Fibroblast of mammary gland (primary cell): Measurements from ENCODE around the gene PCED1B.

Source experiments
- DNase-seq: peaks from one replicate; pipeline ENCODE4 v3.0.0-alpha.2; 2010; ENCODE audit warnings: low read depth
- H3K4me3 ChIP-seq: 2 replicates; pipeline ENCODE4 v1.5.1; 2011; ENCODE audit warnings: low read depth, mild to moderate bottlenecking, low read length, moderate library complexity; ENCODE audit not compliant: control insufficient read depth
- TF ChIP-seq, protein P1 (sequence below): conservative IDR thresholded peaks from 2 replicates; pipeline ENCODE4 v1.5.1; 2011; ENCODE audit warnings: low read depth, low read length, inconsistent platforms; ENCODE audit not compliant: control insufficient read depth, insufficient read depth

PCED1B gene

DNA sequence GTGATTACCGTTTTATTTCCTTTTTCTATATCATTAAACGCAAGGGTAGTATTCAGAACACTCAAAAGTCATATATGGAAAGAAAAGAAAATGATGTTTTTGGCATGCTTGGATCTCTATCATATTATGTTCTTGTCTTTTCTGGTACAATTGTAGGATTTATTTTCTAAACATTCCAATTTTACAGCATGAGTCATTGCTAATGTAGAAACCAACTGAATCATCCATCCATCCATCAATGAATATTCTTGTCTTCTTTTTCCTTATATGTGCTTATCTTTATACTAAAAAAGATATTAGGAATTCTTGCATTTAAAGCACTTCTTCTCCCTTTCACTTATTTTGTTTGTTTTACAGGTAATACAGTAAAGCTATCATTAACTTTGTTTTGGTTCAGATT is 20.7 kb downstream of the PCED1B start:
- DNase-seq = peak; percentile 53
- no peak overlapping the region for H3K4me3 ChIP-seq
- TF ChIP-seq, protein P1, sequence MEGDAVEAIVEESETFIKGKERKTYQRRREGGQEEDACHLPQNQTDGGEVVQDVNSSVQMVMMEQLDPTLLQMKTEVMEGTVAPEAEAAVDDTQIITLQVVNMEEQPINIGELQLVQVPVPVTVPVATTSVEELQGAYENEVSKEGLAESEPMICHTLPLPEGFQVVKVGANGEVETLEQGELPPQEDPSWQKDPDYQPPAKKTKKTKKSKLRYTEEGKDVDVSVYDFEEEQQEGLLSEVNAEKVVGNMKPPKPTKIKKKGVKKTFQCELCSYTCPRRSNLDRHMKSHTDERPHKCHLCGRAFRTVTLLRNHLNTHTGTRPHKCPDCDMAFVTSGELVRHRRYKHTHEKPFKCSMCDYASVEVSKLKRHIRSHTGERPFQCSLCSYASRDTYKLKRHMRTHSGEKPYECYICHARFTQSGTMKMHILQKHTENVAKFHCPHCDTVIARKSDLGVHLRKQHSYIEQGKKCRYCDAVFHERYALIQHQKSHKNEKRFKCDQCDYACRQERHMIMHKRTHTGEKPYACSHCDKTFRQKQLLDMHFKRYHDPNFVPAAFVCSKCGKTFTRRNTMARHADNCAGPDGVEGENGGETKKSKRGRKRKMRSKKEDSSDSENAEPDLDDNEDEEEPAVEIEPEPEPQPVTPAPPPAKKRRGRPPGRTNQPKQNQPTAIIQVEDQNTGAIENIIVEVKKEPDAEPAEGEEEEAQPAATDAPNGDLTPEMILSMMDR = no peak

DNA sequence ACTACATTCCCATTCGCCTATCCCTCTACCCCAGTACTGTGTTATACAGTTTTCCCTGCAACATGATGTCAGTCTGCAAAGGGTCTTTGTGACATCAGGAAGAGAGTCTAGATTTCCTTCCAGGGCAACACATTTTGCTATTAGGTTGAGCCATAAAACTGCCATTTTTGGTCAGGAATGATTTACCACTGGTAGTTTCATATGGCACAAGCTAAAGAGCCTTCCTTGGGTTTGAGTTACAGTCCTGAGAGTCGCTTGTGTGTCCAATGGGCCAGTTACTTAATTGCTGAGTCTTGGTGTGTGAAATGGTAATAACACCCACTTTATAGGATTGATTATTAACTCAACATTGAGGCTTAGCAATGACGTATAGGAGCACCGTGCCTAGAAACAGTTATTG is 23.0 kb downstream of the PCED1B start:
- DNase-seq = no peak
- TF ChIP-seq, protein P1 = no peak
- H3K4me3 ChIP-seq = no peak overlapping the region

DNA sequence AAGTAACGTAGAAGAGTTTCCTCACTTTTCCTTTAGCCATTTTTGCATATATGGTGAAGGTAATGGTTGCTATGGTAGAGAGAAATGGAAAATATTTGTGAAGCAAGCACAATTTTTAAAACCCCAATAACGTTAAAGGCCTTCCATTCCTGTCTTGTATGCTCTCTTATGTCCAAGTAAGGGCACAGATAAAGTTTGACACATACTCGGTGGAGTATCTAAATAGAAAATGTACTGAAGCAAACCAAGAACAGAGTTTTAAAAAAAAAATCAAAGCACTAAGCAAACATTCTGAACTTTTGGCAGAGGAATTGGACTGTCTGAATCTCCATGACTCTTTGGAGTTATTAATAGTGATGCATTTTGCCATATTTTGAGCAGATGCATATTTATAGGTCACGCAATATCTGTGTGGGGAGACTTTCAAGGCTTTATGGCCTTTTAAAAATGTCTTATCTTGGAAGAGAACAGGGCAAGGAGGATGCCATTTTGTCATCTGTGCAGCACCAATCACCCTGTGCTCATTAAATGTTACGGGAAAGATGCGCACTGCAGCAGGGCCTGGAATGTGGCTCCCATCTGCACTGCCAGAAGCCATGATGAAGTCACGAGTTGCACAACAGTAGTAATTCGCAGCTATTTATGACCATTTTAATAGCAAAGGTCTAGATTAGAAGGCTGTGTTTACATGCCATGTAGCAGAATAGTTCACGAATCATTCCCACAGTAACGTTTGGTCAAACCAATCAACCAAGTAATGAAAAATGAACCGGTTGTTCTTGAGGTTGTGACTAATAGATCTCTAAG is 23.6 kb downstream of the PCED1B start:
- TF ChIP-seq, protein P1 = no peak
- peak; percentile 88 for DNase-seq
- H3K4me3 ChIP-seq = no peak overlapping the region

DNA sequence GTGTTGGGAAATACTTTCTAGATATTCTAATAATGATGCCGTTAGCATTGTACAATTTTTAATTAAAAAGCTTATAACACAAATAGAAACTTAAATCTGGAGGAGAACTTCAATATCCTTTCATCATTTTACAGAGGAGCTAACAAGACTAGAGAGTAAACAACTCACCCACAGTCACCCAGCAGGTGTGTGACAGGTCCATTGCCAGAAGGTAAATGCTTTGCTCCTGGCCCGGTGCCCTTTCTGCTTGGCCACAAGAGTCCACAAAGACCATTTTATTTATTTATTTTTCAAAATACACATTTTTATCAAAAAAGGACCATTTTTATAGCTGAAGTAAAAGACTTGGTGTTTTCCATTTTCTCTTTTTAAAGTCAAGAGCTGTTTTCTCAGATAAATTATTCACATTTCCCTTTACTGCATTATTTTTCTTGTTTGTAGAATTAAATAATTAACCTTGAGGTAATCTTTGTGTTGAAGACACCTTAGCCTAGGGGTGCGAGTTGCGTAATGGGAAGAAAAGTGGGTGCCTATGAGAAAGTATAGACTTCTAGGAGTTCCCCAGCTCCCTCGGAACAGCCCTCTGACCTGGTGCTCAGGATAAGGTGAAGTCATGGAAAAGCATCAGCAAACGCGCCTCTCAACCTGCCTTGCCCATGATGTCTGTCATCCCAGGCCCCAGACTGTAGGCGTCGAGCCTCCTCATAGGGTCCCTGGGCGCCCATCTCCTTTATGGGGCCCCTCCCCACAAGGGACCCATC is 26.7 kb downstream of the PCED1B start:
- no peak for DNase-seq
- TF ChIP-seq, protein P1 = no peak
- no peak overlapping the region for H3K4me3 ChIP-seq

DNA sequence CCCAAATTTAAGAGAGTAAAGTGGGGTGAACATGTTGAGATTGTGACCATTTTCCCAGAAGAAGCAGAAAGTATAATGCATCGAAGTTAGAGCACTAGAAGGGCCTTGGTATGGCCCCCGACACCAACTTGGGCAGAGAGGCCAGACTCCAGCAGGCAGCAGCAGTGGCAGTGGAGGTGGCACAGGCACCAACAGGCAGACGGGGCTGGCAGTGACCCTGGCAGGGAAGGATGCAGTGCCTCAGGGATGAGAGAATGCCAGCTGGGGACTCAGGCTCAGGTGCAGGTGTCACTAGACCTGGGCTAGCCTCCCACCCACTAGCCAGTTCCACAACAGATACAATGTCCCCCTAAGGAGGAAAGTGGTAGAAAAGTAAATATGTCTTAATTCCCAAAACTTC is 28.0 kb downstream of the PCED1B start:
- no peak overlapping the region for H3K4me3 ChIP-seq
- no peak for DNase-seq
- TF ChIP-seq, protein P1 = no peak

DNA sequence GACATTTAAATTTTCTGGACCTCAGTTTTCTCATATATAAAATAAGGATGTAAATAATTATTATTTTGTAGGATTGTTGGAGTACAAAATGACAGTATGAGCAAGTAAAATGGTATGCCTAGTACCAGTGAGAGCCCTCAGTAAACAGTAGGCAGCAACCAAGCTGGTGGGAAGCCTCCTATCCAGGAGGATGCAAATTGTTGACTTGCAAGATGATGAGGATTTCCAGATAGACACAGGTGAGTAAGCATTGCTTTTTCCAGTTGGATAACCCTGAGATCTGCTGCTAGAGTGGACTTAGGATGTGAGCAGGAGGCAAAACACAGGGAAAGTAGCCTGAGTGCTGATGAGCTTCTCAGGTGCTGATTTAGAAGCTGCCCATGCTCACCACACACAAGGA is 28.5 kb downstream of the PCED1B start:
- TF ChIP-seq, protein P1 = no peak
- DNase-seq = no peak
- no peak overlapping the region for H3K4me3 ChIP-seq
